ENCODE measurements around the gene ZNF385B.
"Not testable (repeated sequence)": the region's sequence is repeated elsewhere in the genome, so short reads cannot be mapped to it uniquely, and the experiment has no call there.

The ZNF385B gene

DNA sequence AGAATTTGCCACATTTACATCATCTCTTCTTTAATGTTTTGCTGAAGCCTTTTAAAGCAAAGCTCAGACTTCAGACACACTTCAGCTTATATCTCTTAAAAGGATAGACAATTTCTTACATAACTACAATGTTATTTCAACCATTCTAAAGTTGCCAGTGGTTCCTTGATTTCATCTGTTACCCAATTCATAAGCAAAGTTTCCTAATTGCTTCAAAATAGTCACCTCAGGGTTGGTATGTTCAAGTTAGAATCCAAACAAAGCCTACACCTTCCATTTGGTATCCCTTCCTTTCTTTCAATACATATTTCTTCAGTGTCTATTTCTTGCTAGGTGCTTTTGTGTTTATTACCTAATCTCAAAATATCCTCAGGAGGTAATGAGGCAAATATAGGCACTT is 60.6 kb downstream of the ZNF385B start:
- Mint-ChIP-seq H3K4me3 (no peak overlapping the region), H3K9me3 (no peaks in the 10 kb centered on the region), H3K27ac (no peak overlapping the region), H3K36me3 (ENCODE audit: low read depth) (no peaks in the 10 kb centered on the region), H3K4me1 (ENCODE audit: low read depth) (no peaks in the 10 kb centered on the region), H3K27me3 (no peaks in the 10 kb centered on the region)

DNA sequence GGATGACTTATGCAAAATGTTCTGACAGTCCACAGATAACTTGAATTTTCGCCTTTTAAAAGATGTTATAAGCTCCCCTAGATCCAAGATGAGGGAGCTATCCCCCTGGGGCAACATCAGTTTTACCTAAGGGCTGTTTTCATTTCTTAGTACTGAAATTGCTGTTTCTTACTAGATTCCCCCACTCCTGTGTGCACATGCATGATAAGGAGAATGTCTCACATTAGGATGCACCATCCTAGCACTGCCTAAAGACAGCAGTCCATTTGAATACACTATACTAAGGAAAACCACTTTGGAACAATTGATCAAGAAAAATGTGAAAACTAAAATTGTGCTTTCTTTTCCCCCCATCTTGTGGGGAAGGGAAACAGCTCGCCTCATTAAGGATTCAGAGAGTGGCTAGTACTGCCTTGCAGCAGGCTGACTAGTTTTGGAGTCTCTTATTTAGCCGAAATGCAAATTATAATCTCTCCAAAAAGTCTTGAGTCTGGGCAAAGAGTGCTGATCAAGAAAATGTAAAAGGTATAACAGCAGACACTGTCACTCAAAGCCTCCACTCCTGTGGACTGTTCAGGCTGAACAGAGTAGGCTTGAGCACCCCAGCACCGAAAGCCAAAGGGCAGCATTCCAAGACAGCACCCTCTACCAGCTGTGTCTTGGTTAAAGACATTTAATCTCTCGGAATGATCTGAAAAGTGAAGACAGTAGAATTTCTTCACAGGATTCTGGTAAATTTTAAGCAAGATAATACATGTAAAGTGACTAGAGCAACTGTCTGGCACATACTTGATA is 65.0 kb downstream of the ZNF385B start:
- Mint-ChIP-seq H3K27me3 (peaks cover 4% of the 10 kb centered on the region), H3K36me3 (ENCODE audit: low read depth) (no peaks in the 10 kb centered on the region), H3K4me3 (no peak overlapping the region), H3K9me3 (no peaks in the 10 kb centered on the region), H3K27ac (no peak overlapping the region), H3K4me1 (ENCODE audit: low read depth) (no peaks in the 10 kb centered on the region)

DNA sequence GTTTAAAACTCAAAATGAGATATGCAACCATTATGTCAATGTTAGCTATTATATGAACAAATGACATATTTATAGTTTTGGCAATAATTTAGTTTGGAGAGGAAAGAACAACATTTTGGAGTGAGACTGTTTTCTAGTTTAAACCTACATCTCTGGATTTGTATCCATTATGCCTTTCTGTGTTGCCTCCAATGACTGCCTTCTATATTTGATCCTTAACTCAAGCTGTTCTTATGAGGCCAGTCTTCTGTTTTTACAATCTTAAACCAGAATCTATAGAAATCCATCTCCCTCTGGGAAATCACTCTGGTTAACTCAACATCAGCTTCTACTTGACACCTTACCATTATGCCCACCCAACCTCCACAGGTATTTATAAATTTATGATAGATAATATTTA is 67.5 kb downstream of the ZNF385B start:
- H3K4me1 Mint-ChIP-seq (ENCODE audit: low read depth): no peaks in the 10 kb centered on the region
- H3K36me3 Mint-ChIP-seq (ENCODE audit: low read depth): no peaks in the 10 kb centered on the region
- H3K4me3 Mint-ChIP-seq: no peak overlapping the region
- no peak overlapping the region for H3K27ac Mint-ChIP-seq
- peaks cover 4% of the 10 kb centered on the region for H3K27me3 Mint-ChIP-seq
- H3K9me3 Mint-ChIP-seq: no peaks in the 10 kb centered on the region

DNA sequence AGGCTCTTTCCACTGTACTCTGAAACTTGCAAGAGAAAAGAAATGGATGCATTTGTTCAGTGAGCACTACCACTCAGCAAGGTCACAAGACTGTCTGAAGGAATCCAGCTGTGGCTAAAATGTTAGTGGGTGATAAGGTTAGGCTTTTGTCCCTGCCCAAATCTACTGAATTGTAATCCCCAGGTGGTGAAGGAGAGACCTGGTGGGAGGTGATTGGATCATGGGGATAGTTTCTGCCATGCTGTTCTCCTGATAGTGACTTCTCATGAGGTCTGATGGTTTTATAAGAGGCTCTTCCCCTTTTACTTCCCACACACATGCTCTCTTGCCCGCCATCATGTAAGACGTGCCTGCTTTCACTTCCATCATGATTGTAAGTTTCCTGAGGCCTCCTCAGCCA is 68.2 kb downstream of the ZNF385B start:
- H3K4me1 Mint-ChIP-seq (ENCODE audit: low read depth): no peaks in the 10 kb centered on the region
- no peaks in the 10 kb centered on the region for H3K9me3 Mint-ChIP-seq
- H3K27me3 Mint-ChIP-seq: peaks cover 4% of the 10 kb centered on the region
- H3K36me3 Mint-ChIP-seq (ENCODE audit: low read depth): no peaks in the 10 kb centered on the region
- no peak overlapping the region for H3K4me3 Mint-ChIP-seq
- H3K27ac Mint-ChIP-seq: no peak overlapping the region

DNA sequence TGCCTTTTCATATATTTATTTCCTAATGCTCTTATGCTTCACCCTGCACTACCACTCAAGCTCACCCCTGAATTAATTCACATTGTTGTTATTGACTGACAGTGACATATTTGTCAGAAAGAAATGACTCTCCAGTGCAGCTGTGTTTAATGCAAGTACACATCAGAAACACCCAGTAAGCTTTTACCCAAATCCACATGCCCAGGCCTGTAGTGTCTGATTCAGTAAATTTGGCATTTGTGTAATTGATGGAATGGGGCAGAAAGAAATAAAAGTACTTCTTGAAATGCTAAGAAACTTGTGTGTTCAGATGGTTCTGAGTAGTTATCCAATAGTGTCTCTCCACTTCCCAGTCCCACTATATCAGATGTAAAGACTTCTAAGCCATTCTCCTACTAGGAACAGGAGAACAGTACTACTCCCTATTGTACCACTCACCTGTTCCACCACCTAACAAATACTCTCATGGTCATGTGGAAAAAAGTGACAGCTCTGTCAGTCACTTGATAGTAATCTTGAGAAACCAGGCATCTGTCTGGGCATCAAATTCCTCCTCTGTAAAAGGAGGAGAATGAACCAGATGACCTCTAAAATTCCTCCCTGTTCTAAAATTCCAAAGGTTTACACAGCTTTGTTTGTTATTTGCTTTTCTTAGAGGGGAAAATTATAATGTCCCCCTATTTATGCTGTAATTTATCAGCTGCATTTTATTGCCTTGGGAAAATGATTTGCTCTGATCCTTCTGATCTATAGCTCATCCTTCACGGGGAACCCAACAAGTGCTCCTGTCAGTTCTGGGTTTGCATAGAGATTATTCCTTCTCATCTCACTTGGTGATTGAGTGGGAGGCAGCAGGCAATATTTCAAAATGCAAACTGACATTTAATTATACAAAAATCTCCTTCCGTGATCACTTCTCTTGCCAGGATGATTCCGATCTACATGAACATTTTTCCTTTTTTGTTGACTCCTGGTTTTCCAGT is 70.9 kb downstream of the ZNF385B start:
- Mint-ChIP-seq H3K27ac (no peak overlapping the region), H3K36me3 (ENCODE audit: low read depth) (no peaks in the 10 kb centered on the region), H3K27me3 (peaks cover 4% of the 10 kb centered on the region), H3K4me3 (no peak overlapping the region), H3K9me3 (no peaks in the 10 kb centered on the region), H3K4me1 (ENCODE audit: low read depth) (no peaks in the 10 kb centered on the region)

DNA sequence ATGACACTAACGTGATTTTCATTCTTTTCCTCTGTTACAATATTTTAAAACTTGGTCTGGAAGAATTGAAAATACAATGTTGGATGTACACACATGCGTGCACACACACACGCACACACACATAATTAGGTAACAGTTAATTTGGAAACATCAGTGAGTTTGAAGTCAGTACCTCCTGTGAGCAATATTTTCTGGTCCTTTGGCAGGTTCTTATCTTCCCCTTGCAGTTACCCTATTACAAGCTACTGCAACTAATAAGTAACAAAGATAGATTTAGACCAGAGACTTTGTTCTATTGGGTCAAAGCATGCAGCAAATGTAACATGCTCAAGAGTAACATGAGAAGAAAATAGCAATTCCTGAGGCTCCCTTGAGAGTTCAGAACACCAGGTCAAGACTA is 73.3 kb downstream of the ZNF385B start:
- no peak overlapping the region for H3K27ac Mint-ChIP-seq
- H3K9me3 Mint-ChIP-seq: peaks cover 3% of the 10 kb centered on the region
- H3K27me3 Mint-ChIP-seq: no peaks in the 10 kb centered on the region
- H3K4me3 Mint-ChIP-seq: no peak overlapping the region
- H3K36me3 Mint-ChIP-seq (ENCODE audit: low read depth): no peaks in the 10 kb centered on the region
- no peaks in the 10 kb centered on the region for H3K4me1 Mint-ChIP-seq (ENCODE audit: low read depth)

DNA sequence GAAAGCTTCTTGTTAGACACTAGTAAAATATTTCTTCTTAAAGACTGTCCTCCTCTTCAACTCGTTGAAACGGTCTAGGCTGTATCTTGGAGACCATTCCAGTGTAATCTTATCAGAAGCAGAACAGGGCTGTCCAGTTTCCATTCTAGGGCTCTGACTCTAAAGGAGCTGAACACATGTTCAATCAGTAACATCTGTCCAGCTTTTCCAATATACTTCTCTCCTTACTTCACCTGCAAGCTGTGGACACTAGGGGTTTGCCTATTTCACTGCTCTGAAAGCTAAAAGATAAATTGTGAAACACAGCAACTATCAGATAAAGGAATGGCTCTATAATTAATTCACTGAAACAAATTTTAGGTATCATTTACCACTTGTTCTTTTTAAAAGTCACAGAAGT is 73.8 kb downstream of the ZNF385B start:
- Mint-ChIP-seq H3K36me3 (ENCODE audit: low read depth) (no peaks in the 10 kb centered on the region), H3K4me3 (no peak overlapping the region), H3K4me1 (ENCODE audit: low read depth) (no peaks in the 10 kb centered on the region), H3K27me3 (peaks cover 2% of the 10 kb centered on the region), H3K27ac (no peak overlapping the region), H3K9me3 (peaks cover 4% of the 10 kb centered on the region)

DNA sequence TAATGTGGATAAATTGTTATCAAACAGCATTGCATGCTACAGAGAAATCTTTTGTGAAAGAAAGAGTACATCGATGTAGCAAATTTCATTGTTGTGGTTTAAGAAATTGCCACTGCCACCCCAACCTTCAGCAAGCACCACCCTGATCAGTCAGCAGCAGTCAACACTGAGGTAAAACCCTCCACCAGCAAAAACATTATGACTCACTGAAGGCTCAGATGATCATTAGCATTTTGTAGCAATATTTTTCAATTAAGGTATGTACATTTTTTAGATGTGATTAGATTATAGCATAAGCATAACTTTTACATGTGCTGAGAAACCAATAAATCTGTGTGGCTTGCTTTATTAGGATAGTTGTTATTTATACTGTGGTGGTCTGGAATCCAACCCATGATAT is 75.5 kb downstream of the ZNF385B start:
- Mint-ChIP-seq H3K4me3 (no peak overlapping the region), H3K27ac (no peak overlapping the region), H3K36me3 (ENCODE audit: low read depth) (no peaks in the 10 kb centered on the region), H3K4me1 (ENCODE audit: low read depth) (no peaks in the 10 kb centered on the region), H3K27me3 (peaks cover 7% of the 10 kb centered on the region), H3K9me3 (peaks cover 8% of the 10 kb centered on the region)

DNA sequence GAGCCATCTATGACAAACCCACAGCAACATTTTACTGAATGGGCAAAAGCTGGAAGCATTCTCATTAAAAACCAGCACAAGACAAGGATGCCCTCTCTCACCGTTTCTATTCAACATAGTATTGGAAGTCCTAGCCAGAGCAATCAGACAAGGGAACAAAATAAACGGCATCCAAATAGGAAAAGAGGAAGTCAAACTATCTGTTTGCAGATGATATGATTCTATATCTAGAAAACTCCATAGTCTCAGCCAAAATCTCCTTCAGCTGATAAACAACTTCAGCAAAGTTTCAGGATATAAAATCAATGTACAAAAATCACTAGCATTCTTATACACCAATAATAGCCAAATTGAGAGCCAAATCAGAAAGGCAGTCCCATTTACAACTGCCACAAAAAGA is 79.1 kb downstream of the ZNF385B start:
- not testable (repeated sequence) for H3K36me3 Mint-ChIP-seq (ENCODE audit: low read depth); H3K4me3 Mint-ChIP-seq; H3K27ac Mint-ChIP-seq

DNA sequence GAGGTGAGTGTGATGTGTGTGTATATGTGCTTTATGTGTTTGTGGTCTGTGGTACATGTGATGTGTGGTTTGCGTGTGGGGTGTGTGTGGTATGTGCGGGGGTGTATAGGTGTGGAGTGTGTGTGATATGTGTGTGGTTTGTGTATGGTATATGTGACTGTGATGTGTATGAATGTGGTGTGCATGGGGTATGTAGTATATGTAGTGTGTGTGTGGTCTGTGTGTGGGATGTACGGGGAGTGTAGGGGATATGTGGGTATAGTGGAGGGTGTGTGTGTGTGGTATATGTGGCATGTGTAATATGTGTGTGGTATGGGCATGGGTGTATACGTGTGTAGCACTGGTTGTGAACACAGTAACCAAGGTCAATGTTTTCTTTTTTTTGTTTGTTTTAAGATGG is 87.4 kb downstream of the ZNF385B start:
- no peaks in the 10 kb centered on the region for H3K9me3 Mint-ChIP-seq
- H3K27ac Mint-ChIP-seq: no peak overlapping the region
- no peaks in the 10 kb centered on the region for H3K36me3 Mint-ChIP-seq (ENCODE audit: low read depth)
- peaks cover 14% of the 10 kb centered on the region for H3K27me3 Mint-ChIP-seq
- H3K4me1 Mint-ChIP-seq (ENCODE audit: low read depth): no peaks in the 10 kb centered on the region
- no peak overlapping the region for H3K4me3 Mint-ChIP-seq

More for the DNA sequence above, 79.1 kb downstream of the ZNF385B start:
- not testable (repeated sequence) for H3K27me3 Mint-ChIP-seq; H3K9me3 Mint-ChIP-seq; H3K4me1 Mint-ChIP-seq (ENCODE audit: low read depth)

DNA sequence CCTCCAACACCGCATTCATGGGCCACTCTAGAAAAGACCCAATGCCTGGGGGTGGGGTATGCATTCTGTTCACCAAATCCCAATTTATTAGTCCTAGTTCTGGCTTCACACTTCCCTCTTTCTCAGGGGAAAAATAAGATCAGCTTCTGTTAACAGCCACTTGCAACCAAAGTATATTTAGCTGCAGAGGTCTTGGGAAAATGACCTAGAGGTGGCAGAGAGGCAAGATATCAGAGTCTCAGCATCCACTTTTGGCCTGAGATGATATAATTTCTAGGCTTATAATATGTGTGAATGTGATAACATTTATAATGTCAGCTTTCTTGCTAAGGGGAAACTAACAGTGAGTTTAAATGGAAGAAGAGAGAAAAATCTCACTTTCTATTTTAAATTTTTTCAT is 89.1 kb downstream of the ZNF385B start:
- no peak overlapping the region for H3K4me3 Mint-ChIP-seq
- H3K27me3 Mint-ChIP-seq: peaks cover 18% of the 10 kb centered on the region
- no peaks in the 10 kb centered on the region for H3K9me3 Mint-ChIP-seq
- H3K4me1 Mint-ChIP-seq (ENCODE audit: low read depth): no peaks in the 10 kb centered on the region
- H3K27ac Mint-ChIP-seq: no peak overlapping the region
- H3K36me3 Mint-ChIP-seq (ENCODE audit: low read depth): no peaks in the 10 kb centered on the region

DNA sequence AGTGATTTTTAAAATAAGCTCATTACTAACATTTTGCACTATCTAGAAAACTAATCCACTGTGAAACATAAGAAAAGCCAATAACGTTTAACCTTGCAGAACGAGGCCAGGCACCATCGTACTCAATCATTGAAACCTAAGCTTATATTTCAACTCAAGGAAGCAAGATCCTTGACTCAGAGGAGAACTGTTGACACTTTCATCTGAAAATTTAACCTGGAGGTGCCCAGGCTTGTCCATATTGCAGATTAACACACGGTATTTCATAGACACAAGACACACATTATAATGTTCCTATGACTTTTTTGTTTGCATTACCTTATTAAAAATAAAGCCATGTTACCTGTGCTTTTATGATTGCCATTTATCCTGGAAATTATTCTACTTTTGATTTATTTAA is 89.6 kb downstream of the ZNF385B start:
- Mint-ChIP-seq H3K27me3 (peaks cover 18% of the 10 kb centered on the region), H3K27ac (no peak overlapping the region), H3K9me3 (no peaks in the 10 kb centered on the region), H3K4me1 (ENCODE audit: low read depth) (no peaks in the 10 kb centered on the region), H3K4me3 (no peak overlapping the region), H3K36me3 (ENCODE audit: low read depth) (no peaks in the 10 kb centered on the region)

DNA sequence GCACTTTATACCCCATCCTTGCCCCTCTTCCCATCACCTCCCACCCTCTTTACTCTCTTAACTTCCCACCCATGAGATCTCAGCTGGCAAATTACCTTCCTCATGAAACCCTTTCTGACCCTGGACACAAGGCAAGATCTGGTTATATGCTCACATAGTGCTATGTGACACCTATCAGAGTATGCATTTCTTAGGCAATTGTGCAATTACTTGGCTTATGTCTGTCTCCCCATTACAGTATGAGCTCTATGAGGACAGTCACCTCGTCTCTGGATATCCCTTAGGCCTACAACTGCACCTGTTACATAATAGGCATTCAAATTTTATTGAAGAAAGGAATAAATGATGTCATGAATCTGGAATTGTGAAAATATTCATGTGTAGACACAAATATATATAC is 91.4 kb downstream of the ZNF385B start:
- Mint-ChIP-seq H3K4me1 (ENCODE audit: low read depth) (no peaks in the 10 kb centered on the region), H3K9me3 (no peaks in the 10 kb centered on the region), H3K27me3 (peaks cover 20% of the 10 kb centered on the region), H3K4me3 (no peak overlapping the region), H3K36me3 (ENCODE audit: low read depth) (no peaks in the 10 kb centered on the region), H3K27ac (no peak overlapping the region)

DNA sequence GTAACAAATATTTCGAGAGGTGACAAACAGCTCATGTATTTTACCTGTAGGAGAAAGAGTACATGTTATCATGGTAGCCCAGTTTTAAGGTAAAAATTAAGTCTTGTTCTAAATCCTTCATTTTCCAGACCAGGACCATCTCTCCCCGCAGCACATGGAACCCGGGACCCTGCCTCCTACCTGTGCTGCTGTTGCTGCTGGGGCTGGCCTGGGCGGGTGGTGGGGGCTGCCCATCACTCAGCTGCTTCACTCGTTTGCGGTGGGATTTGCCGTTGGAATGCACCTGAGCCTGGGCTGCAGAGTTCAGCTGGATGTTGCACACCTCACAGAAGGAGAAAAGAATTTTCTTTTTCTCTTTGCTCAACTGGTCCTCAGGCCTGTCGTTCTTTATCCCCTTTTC is 92.1 kb downstream of the ZNF385B start:
- Mint-ChIP-seq H3K4me3 (no peak overlapping the region), H3K9me3 (no peaks in the 10 kb centered on the region)

DNA sequence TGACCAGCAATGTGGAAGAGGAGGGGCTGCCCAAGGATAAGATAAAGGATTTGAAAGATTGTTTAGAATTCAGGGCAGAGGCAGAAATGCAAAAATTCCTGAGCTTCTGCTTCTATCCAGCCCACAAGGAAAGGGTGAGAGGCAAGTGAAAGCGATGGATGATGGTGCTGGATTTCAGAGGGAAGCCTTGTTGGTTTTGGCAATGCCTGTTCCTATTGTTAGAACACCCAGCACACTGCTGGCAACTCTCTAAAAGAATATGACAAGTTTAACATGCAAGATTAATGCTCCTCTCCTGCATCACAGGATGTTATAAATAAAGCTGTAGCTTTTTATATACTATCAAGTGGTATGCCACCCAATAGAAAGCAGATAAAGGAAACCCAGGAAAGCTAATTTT is 92.6 kb downstream of the ZNF385B start:
- Mint-ChIP-seq H3K4me3 (no peak overlapping the region), H3K27ac (no peak overlapping the region), H3K4me1 (ENCODE audit: low read depth) (no peaks in the 10 kb centered on the region), H3K9me3 (no peaks in the 10 kb centered on the region), H3K27me3 (peaks cover 22% of the 10 kb centered on the region), H3K36me3 (ENCODE audit: low read depth) (no peaks in the 10 kb centered on the region)

More for the DNA sequence above, 92.1 kb downstream of the ZNF385B start:
- Mint-ChIP-seq H3K4me1 (ENCODE audit: low read depth) (no peaks in the 10 kb centered on the region), H3K36me3 (ENCODE audit: low read depth) (no peaks in the 10 kb centered on the region), H3K27me3 (peaks cover 21% of the 10 kb centered on the region), H3K27ac (no peak overlapping the region)

All from stimulated activated naive CD8-positive, alpha-beta T cell treated with anti-CD3 and anti-CD28 coated beads, Interleukin-15, Interleukin-2, amounts not matched to agents 100 ng/mL and 50 ng/mL, for 24 hours (primary cell).